NT2/D1 (cell line): ENCODE results near the gene TELO2.

Source experiments
- YY1 ChIP-seq: IDR thresholded peaks from 2 replicates; pipeline ENCODE4 v1.6.1; 2011; ENCODE audit not compliant: insufficient read length, insufficient read depth
- ZNF274 ChIP-seq: IDR thresholded peaks from 2 replicates; pipeline ENCODE4 v1.6.1; 2011; ENCODE audit warnings: mild to moderate bottlenecking, low read depth, low read length

GRCh38 chr16:1541293-1542165, 48.4 kb downstream of the TELO2 start:
- TF ChIP-seq ZNF274 (no peak), YY1 (no peak)
